ENCODE measurements around the gene AMPD3.

AMPD3 gene

DNA sequence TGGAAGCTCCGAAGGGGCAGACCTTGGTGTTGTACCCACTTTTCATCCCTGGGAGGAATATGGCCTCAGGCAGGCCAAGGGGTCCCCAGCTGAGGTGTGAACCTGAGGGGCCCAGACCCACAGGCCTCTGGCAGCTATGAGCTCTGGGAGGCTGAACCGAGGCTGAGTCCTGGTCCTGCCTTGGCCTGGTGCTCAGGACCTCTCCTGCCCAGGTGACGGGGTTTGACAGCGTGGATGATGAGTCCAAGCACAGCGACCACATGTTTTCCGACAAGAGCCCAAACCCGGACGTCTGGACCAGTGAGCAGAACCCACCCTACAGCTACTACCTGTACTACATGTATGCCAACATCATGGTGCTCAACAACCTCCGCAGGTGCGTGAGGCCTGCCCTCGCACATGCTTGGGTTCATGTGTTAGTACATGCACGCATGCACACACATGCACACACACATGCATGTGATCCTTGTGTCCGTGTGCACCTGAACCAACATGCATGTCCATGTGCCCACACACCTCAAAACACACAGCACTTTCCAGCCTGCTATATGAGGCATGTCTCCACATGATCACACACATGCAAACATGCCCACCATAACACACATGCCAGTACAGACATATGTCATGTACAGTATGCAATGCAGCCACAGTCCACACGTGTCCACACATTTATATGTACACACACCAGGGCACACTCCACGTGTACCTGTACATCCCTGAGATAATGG lies 45.0 kb downstream of the AMPD3 start:
- no peak for TF ChIP-seq CTCF (IDR thresholded peaks at IDR 0.05)

GRCh38 chr11:10500757-10501684 lies 46.0 kb downstream of the AMPD3 start:
- no peak for TF ChIP-seq CTCF (IDR thresholded peaks at IDR 0.05)

DNA sequence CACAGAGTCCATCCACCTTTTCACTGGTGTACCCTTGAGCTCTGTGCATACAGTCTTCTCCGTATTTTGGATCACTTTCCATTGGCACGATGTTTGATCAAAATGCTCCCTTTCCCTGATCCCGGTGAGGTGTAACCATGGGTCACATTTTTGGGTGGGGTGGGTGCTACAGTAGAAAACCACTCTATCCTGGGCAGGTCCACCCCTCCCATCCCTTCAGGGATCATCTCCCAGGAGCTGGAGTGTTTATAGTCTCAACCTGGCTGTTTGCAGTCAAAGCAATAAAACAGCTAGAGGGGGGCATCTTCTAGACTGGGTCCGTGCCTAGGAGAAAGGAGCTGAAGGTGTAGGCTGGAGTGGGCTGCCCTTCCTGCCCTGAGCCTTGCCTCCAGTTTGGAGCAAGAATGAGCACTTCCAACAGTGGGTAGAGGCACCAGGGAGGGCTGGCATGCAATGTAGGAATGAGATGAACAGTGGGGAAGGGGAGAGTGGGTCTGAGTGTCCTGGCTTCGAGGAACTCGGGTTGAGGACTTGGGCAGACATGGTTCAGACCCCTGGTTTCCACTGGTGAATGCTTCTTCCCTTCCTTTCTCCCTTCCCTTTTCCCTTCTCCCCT lies 47.1 kb downstream of the AMPD3 start:
- TF ChIP-seq CTCF (IDR thresholded peaks at IDR 0.05), result no peak

DNA sequence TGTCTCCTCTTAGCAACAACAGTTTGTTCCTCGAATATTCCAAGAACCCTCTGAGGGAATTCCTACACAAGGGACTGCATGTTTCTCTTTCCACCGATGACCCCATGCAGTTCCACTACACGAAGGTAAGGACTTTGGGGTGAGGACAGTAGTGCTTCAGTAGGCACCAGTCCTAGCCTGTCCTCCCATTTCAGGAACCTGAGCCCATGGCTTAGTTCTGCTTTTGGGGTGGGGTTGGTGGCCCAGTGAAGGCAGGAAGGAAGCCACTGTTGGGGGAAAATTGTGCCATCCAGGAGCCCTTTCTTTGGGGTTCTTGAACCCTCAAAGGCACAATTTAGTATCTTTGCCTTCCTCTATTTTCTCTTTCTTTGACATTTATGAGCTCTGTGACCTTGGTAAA lies 47.7 kb downstream of the AMPD3 start:
- no peak for TF ChIP-seq CTCF (IDR thresholded peaks at IDR 0.05)

DNA sequence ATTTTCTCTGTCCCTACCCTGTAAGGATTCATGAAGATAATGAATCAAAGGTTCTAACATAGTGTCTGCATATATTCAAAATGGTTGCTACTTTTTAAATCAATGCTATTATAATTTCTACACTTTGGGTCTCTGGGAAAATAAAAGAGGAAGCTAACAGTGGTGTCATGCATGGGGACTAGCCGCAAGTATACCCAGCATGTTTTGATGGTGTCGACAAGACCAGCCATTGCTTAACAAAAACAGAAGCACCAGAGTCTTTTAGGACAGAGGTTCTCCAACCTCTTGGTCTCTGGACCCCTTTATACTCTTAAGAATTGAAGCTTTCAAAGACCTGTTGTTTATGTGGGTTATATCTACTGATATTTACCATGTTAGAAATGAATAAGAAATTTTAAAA lies 48.2 kb downstream of the AMPD3 start:
- no peak for TF ChIP-seq CTCF (IDR thresholded peaks at IDR 0.05)

DNA sequence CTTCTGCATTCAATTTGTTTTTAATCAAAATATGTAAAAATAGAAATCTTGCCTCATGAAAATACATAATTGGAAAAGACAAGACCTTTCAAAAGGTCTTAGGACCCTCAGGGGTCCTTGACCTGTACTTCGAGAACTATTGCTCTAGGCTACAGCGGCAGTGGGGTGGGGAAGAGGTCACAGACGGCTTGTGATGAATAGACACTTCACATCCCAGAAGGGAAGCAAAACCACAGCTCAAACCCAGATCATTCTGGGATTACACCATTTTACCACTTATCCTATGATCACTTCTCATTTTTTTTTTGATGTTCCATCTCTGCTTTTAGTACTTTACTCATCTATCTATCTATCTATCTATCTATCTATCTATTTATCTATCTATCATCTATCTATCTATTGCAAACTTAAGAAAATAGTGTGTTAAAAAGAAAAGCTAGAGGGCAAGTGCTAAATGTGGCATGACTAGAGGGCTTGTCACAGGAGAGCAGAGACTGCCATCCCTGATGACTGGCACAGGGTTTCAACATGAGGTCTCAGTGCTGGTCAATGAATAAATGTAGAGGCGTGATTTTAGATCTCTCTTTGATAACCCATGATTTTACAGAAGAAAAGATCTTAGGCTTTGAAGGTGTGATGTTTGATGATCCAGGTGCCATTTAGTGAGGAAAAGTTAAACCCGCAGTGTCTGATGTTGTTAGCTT lies 48.9 kb downstream of the AMPD3 start:
- no peak for TF ChIP-seq CTCF (IDR thresholded peaks at IDR 0.05)

GRCh38 chr11:10504490-10504889 lies 49.4 kb downstream of the AMPD3 start:
- no peak for TF ChIP-seq CTCF (IDR thresholded peaks at IDR 0.05)

Data from LNCAP (cell line).